HG03457 (cell line): ENCODE measurements around the gene PPP3R1.
A peak's percentile ranks its signal among the peaks of the same experiment; 100 is the strongest.
"Not testable (repeated sequence)": the region's sequence is repeated elsewhere in the genome, so short reads cannot be mapped to it uniquely, and the experiment has no call there.

ENCODE experiments used
- ATAC-seq: cut with Tn5 transposase; IDR thresholded peaks from one replicate; pipeline ENCODE4 v1.9.1; 2021; ENCODE audit warnings: moderate number of reproducible peaks; ENCODE audit not compliant: unreplicated experiment

The PPP3R1 gene

DNA sequence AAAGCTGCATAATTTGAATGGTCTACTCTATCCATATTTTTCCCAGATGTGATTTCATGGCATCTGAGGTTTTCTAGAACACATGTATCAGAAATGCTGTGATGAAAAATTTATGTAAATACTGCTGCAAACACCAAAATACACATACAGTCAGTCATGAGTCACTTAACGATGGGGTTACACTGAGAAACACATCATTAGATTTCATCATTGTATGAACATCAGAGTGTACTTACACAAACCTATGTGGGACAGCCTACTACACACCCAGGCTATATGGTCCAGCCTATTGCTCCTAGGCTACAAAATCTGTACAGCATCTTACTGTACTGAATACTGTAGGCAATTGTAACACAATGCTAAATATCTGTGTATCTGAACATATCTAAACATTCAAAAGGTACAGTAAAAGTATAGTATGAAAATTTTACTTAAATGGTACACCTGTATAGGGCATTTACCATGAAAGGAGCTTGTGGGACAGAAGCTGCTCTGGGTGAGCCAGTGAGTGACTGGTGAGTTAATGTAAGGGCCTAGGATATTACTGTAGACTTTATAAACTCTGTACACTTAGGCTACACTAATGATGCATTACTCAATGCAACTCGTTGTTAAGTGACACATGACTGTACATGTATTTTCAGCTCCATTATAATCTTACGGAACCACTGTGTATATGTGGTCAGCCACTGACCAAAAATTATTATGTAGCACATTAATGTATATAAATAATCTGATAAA, 61.2 kb downstream of the PPP3R1 start:
- no peak for ATAC-seq

DNA sequence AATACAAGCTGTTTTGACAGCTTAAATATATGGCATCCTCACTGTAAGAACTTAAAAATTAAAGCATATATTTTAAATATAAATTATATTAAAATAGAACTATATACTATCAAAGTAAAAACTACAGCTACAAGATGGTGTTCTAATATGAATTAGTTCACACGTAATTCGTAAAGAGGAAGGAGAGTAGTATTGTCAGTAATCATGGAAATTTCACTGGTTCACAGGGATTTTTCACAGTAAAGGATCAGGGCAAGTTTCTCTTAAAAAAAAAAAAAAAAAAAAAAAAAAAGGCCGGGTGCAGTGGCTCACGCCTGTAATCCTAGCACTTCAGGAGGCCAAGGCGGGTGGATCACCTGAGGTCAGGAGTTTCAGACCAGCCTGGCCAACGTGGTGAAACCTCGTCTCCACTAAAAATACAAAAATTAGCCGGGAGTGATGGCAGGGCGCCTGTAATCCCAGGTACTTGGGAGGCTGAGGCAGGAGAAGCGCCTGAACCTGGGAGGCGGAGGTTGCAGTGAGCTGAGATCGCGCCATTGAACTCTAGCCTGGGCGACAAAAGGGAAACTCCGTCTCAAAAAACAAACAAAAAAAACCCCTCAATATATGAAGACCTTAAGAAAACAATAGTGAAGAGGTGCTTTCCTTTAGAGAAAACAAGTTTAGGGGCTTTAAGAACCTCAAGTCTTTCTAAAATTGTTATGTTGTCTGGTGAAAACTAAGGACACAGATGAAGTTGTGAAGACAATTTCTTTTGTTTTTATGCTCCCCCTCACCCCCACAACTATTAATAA, 62.1 kb downstream of the PPP3R1 start:
- no peak for ATAC-seq

DNA sequence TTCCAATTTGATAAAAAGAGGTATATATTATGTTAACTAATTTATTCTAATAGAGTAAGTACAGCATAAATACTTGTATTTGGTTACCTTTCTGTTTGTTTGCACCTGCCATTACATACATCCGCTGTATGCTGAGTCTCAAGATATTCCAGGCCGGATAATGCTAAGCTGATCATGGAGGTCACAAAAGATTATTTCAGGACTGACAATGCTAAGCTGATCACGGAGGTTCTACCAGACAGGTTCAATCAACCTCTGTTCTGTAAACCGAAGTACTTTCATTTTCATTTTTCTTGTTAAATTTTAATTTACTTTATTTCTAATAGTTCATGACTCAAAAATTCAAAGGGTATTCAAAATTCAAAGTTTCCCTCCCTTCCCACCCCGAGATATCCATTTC, 63.5 kb downstream of the PPP3R1 start:
- no peak for ATAC-seq

DNA sequence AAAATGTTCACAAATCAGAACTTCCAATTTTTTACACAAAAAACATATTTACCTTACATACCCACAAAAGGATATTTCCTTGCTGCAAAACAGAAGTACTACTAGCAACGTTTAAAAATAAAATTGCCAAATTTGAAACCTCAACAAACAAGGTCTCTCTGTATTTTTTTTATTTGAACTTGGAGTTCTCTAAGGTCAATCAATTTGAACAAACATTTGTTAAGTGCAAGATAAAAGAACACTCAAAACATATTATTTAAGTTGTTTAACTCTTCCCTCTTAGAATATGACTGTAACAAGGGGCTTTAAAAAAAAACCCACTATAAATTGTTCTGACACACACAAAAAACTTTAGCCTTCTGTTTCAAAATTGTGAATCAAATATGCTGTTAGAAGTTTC, 65.0 kb downstream of the PPP3R1 start:
- ATAC-seq: no peak

DNA sequence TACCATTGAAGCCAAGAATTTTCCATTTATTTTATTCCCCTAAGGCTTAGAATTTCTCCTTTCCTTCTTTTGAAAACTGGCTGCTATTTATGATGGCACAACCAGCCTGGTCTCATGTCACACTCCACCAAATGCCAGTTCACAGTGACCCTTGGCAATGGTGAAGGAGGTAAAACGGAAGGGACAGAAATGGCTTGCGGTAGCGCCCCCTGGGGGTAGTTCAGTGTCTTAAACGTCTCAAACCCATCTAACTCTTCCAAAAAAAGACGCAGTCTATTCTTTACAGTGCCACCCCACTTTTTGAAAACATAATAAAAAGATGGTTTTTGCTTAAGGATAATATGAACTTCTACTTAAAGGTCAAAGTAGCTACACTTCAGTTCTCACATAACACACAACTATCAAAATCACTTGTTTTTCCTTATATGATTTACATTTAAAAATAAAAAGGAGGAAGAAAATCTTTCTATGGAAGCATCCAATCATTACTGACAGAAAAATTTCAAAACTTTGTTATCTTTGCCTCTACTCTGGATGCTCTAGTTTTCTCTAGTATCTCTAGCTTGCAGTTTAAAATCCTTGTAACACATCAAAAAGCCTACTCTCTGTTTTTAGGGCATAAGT, 66.7 kb downstream of the PPP3R1 start:
- no peak for ATAC-seq

DNA sequence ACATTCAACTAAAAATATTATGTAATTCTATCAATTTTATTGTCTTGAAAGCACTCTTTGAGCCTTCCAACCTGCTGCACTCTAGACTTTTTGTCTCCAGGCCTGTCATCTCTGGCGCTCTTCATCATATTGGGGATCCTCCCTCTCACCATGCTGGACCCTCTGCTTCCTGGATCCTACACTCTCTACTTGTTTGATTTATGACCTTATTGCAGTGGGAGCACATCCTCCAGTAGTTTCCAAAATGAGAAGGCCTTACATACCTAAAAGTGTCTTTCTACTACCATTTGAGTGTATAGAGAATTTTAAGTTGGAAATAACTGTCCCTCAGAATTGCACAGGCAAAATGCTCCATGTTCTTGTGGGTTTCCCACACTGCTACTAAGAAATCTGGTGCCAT, 69.4 kb downstream of the PPP3R1 start:
- no peak for ATAC-seq

DNA sequence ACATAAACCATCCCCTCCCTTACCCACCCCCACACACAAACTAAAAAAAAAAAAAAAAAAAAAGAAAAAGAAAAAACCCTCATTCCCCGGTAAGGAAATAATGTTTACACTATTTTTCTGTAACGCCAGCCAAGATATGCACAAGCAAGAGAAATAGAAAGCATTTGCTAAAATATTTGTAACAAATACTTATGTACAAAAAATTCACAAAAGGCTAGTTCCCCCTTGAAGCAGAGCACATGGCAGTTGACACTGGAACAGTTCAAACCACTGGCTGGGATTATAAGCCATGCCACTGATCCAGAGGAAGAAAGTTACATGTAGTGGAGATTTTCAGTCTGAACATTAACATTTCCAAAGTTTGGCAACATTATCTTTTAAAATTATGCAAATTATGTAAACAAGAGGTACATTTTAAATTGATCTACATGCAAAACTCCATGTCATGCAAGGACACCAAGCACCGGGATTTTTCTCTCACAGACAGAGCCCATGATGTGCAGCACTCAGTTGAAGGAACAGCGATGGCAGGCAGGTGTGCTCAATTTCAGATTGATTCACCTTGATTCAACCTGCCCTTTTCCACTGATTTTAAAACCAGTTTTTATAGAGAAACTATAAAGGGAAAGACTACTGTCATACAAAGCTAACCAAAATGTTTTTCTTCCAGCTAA, 73.2 kb downstream of the PPP3R1 start:
- no peak for ATAC-seq

DNA sequence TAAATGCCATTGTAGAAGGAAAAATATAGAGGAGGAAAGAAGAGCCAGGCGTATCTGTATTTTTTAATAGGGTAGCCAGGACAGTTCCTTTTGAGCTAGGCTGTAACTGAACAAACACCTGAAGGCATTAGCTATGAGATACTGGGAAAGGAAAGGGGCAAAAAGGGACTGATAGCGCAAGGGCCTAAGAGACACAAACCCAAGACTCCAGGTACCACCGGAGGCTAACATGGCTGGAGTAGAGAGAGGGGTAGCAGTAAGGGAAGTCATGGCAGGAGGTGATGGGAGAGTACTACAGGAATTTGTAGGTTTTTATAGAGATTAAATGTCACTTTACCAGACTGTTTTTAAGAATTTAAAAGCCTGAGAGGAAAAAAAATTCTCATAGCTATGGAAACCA, 73.9 kb downstream of the PPP3R1 start:
- ATAC-seq: no peak

DNA sequence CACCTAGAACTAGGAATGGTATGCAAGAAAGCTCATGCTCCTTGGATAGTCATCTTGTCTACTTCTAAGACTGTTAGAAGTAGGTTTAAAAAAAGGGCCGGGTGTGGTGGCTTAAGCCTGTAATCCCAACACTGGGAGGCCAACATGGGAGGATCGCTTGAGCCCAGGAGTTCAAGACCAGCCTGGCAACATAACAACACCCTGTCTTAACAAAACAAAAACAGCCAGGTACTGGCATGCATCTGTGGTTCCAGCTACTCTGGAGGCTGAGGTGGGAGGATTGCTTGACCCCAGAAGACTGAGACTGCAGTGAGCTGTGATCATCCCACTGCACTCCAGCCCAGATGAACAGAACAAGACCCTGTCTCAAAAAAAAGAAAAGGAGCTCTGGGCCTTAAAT, 74.8 kb downstream of the PPP3R1 start:
- ATAC-seq: no peak

DNA sequence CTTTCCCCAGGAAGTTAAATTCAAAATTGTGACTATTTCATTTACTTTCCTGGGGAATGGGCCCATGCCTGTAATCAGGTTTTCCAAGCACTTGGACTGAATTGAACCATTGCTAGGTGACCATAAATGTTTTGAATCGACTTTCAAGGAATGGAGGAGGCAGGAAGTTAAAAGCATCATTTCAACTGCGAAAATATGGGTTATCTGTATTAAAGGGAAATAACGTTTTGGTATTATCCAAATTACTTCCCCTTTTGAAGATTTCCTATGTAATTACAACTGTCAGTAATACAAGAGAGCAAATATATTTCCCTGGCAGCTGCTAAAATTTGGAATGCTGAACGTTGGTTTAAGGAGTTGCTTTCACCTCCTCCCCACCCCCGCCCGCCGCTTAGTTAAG, 75.7 kb downstream of the PPP3R1 start:
- no peak for ATAC-seq

DNA sequence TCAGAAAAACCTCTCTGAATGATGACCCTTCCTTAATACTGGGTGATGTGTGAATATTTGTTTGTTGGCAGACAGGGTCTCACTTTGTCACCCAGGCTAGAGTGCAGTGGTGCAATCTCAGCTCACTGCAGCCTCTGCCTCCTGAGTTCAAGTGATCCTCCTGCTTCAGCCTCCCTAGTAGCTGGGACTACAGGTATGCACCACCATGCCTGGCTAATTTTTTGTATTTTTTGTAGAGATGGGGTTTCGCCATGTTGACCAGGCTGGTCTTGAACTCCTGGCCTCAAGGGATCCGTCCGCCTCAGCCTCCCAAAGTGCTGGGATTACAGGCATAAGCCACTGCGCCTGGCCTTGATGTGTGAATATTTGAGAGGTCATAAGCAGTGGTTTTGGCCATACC, 77.1 kb downstream of the PPP3R1 start:
- not testable (repeated sequence) for ATAC-seq

DNA sequence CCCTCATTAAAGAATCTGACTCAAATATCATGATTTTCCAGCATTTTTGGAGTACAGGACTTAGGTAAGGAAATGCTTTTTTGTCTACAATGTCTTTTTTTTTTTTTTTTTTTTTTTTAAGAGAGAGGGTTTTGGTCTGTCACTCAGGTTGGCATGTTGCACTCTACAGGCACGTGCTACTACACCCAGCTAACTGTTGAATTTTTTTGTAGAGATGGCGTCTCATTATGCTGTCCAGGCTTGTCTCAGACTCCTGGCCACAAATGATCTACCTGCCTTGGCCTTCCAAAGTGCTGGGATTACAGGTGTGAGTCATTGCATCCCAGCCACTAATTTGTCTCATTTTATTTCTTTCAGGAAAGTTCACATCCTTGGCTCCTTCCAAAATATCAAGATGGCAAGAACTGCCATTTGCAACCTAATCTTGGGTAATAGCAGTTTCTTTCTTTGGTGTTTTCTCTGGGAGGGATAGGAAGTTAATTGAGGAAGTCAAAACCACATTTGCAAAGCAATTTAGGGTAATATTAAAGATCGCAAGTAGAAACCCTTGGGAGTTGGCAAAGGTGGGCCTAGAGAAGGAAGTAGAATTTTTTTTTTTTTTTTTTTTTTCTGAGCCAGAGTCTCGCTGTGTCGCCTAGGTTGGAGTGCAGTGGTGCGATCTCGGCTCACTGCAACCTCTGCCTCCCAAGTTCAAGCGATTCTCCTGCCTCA, 79.2 kb downstream of the PPP3R1 start:
- no peak for ATAC-seq

DNA sequence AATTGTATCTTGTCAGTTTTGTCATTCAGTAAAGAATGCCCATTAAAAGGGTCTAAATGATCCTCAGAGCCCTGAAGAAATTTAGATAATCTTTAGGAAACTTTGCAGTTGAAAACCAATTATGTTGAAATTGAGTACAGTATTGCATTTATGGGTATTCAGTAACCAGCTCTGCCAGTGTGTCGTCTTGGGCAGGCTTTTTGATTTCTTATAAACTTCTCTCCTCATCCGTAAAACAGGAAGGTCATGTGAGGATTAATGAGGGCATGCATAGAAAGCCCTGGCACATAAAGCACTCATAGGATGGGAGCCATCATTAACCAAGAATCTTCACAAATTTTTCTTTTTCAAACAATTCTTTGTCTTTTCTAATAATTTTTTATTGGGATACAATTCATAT, 79.8 kb downstream of the PPP3R1 start:
- ATAC-seq: no peak

DNA sequence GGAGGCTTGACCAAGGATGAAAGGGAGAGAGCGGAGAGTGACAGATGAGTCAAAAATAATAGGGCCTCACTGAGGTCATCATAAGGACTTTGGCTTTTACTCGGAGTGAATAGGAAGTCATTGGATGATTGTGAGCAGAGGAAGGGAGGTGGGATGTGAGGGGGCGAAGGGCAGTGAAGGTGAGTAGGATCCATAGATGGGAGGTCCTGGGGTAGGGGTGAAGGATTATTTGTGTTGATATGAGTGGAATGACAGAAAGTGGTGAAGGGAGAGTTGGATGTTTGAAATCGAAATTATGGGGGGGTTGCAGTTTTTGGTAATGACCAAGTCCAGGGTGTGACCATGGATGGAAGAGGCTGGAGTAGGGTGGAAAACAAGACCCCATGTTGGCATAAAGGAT, 80.6 kb downstream of the PPP3R1 start:
- no peak for ATAC-seq

DNA sequence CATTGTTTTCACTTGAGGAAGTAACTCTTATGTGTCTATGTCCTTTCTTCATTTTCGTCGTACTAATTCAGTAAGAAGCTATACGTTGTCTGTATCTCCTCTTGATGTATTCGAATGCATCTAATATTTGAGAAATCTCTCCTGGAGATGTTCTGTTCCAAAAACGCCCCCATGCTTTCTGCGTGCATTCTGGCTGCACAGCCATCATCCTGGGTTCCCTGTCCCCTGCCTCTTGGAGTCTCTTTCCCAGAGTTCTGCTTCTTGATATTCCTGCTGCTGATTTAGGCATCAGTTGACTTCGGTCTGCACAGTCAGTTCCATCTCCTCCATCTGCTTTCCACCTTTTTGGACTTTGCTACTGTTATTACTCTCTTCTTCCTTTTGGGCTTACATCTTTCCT, 81.2 kb downstream of the PPP3R1 start:
- no peak for ATAC-seq

DNA sequence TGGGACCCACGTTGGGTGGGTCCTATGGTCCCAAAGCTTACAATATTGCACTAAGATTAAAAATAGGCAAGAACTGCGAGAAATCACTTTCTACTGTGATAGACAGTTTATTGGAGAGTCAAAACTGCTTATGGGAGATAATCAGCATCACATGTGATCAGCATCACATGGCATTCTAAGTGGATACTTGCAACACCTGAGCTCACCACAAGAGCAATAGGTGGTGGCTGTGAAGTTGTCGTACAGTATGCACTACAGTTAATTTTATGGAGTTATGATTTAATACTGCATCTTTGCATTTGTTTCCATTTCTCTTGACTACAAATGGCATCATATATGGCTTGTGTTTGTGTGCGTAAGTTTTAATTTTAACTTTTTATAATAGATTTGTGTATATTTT, 83.0 kb downstream of the PPP3R1 start:
- ATAC-seq: no peak

DNA sequence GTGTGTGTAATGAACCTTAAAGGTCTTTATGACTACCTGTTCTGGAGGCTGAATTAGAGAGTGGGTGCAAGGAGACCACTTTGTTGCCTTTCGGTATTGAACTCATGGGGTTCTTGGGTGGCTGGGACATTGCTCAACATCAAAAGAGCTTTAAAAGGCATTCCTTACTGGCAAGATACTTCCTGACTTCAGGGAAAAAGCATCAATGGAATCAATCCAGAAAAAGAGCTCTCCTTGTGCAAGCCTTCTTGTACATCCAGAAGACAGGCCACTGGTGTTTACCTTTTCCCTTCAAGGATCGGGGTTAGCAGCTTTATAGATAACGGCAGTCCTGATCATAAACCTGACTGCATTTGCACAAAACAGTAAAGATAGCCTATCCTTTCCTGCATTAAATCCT, 85.1 kb downstream of the PPP3R1 start:
- ATAC-seq: no peak

DNA sequence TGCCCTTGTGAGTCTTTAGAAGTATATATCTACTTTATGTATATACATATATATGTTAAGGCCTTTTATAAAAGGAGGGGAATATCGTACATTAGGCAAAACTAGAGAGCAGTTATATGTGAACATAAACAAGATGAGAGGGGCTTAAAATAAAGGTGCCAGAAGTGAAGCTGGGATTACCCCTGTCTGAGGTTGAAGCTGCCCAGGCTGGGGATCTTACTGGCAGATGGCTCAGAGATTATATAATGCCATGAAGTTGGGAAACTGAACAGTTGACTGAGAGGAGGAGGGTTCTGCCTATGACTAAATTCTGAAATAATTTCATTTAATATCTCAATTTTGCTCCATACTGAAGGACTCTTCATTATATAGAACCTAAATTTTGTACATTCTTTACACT, 88.7 kb downstream of the PPP3R1 start:
- no peak for ATAC-seq

DNA sequence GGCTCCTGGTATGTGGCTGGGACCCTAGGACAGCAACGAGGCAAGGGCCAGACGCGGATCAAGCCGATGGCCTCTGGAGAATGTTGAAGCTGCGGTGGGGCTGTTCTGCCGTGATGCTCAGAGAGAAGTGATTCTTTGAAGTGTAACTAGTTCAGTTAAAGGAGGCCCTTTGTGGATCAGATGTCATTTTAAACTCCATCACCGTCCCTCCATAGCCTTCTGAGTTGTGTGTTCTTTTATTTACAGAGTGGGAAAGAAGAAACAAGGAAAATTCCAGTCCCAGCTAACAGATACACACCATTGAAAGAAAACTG, 94.2 kb downstream of the PPP3R1 start:
- ATAC-seq: peak; percentile 29

DNA sequence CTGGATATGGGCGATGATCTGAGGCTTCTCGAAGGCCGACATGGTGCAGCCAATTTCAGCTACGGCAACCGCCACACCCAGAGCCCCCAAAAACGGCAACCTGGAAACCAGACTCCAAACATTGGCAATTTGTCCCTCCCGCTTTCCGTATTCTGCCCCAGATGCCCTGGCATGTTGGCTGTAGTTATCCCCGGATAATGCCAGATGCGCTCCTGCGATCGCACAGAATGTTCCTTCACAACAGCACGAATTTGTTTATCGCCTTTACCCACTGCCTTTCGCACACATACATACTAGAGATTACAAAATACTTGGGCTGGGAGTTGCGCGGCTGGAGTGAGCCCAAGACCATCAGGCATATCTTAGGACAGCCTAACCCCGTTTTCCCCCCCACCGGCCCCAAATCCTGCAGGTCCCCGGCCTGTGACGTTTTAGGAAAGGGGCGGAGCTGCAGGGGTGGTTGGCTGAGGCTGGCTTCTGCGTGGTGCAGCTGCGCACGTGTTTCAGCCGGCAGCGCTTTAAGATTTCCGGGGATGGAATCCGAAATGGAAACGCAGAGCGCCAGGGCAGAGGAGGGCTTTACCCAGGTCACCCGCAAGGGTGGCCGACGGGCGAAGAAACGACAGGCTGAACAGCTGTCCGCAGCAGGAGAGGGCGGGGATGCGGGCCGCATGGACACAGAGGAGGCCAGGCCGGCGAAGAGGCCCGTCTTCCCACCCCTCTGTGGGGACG, 94.8 kb downstream of the PPP3R1 start, which contains the start of gene PNO1:
Gene PNO1 (plus strand): TSS at position 487 of the 732 bp plus-strand sequence. CDS start 47 bp downstream, at position 534.
- peak; percentile 75 for ATAC-seq
